ENCODE measurements around the gene CNN3. TPM values are rescaled to one million over a fixed set of nuclear protein-coding genes. Genes with fewer than 3 reads are reported as not detected.

CNN3 gene
- total RNA-seq, 2 experiments from 2014 or later, result 1.1 to 1.4 TPM

- intact Hi-C loops (cut with DNase I, micrococcal nuclease), result no loop called here
- no peaks in the 10 kb centered on the region for H3K36me3 ChIP-seq (ENCODE audit: insufficient read depth, low read length)
- H3K4me1 ChIP-seq (ENCODE audit: insufficient read depth, low read length), result no peaks in the 10 kb centered on the region
- H3K27me3 Mint-ChIP-seq, result no peaks in the 10 kb centered on the region
- ChIA-PET CTCF (no interaction called here), POLR2A (no interaction called here)
- no peak overlapping the region for H3K4me3 Mint-ChIP-seq
- H3K36me3 Mint-ChIP-seq (ENCODE audit: low read depth), result no peaks in the 10 kb centered on the region
- H3K4me1 Mint-ChIP-seq (ENCODE audit: low read depth), result no peaks in the 10 kb centered on the region
- peaks cover 0 to 4% of the 10 kb centered on the region in 2 experiments for H3K9me3 ChIP-seq (ENCODE audit: control insufficient read depth in 1 of 2, insufficient read depth in 1 of 2, low read length in 2 of 2)
- no peak overlapping the region for H3K27ac ChIP-seq (ENCODE audit: low read depth in 1 of 2, low read length in 2 of 2)
- H3K4me3 ChIP-seq (ENCODE audit: low read length), result no peak overlapping the region
- TF ChIP-seq CTCF (IDR thresholded peaks at IDR 0.05), result no peak
- DNase-seq, result no peak
- no peak overlapping the region for H3K27ac Mint-ChIP-seq
- no peaks in the 10 kb centered on the region for H3K9me3 Mint-ChIP-seq
- ATAC-seq (ENCODE audit: poor library complexity), result no peak
- no peaks in the 10 kb centered on the region for H3K27me3 ChIP-seq (ENCODE audit: control insufficient read depth in 1 of 2, insufficient read depth in 2 of 2, low read length in 2 of 2)
Observed at GRCh38 chr1:94899756-94900155, 27.2 kb downstream of the CNN3 start.

- Histone ChIP-seq H3K36me3 (ENCODE audit: insufficient read depth, low read length) (no peaks in the 10 kb centered on the region), H3K9me3 (ENCODE audit: control insufficient read depth in 1 of 2, insufficient read depth in 1 of 2, low read length in 2 of 2) (peaks cover 0 to 4% of the 10 kb centered on the region in 2 experiments), H3K4me3 (ENCODE audit: low read length) (no peak overlapping the region), H3K4me1 (ENCODE audit: insufficient read depth, low read length) (no peaks in the 10 kb centered on the region), H3K27me3 (ENCODE audit: control insufficient read depth in 1 of 2, insufficient read depth in 2 of 2, low read length in 2 of 2) (no peaks in the 10 kb centered on the region), H3K27ac (ENCODE audit: low read depth in 1 of 2, low read length in 2 of 2) (no peak overlapping the region)
- no peak overlapping the region for H3K4me3 Mint-ChIP-seq
- ChIA-PET CTCF (interaction anchor here (1.6 kb wide), 1 partner anchor 45 kb away, joined by 3 read pairs; no protein-coding TSS in a partner anchor), POLR2A (no interaction called here)
- no peaks in the 10 kb centered on the region for H3K36me3 Mint-ChIP-seq (ENCODE audit: low read depth)
- DNase-seq, result no peak
- H3K9me3 Mint-ChIP-seq, result no peaks in the 10 kb centered on the region
- TF ChIP-seq CTCF (IDR thresholded peaks at IDR 0.05), result no peak
- ATAC-seq (ENCODE audit: poor library complexity), result no peak
- no peak overlapping the region for H3K27ac Mint-ChIP-seq
- H3K4me1 Mint-ChIP-seq (ENCODE audit: low read depth), result no peaks in the 10 kb centered on the region
- H3K27me3 Mint-ChIP-seq, result no peaks in the 10 kb centered on the region
- intact Hi-C loops (cut with DNase I, micrococcal nuclease), result no loop called here
Observed at GRCh38 chr1:94898491-94899385, 28.2 kb downstream of the CNN3 start.

GRCh38 chr1:94895518-94895917 is 31.4 kb downstream of the CNN3 start:
- Mint-ChIP-seq H3K4me1 (ENCODE audit: low read depth) (no peaks in the 10 kb centered on the region), H3K9me3 (no peaks in the 10 kb centered on the region), H3K27ac (no peak overlapping the region), H3K27me3 (no peaks in the 10 kb centered on the region), H3K4me3 (no peak overlapping the region), H3K36me3 (ENCODE audit: low read depth) (no peaks in the 10 kb centered on the region)
- intact Hi-C loops (cut with DNase I, micrococcal nuclease), result no loop called here
- TF ChIP-seq CTCF (IDR thresholded peaks at IDR 0.05), result no peak
- H3K9me3 ChIP-seq (ENCODE audit: control insufficient read depth in 1 of 2, insufficient read depth in 1 of 2, low read length in 2 of 2), result peaks cover 0 to 4% of the 10 kb centered on the region in 2 experiments
- H3K4me1 ChIP-seq (ENCODE audit: insufficient read depth, low read length), result no peaks in the 10 kb centered on the region
- no peak for DNase-seq
- no peaks in the 10 kb centered on the region for H3K36me3 ChIP-seq (ENCODE audit: insufficient read depth, low read length)
- CTCF ChIA-PET, result no interaction called here
- no peak for ATAC-seq (ENCODE audit: poor library complexity)
- no peak overlapping the region for H3K4me3 ChIP-seq (ENCODE audit: low read length)
- POLR2A ChIA-PET, result no interaction called here
- H3K27ac ChIP-seq (ENCODE audit: low read depth in 1 of 2, low read length in 2 of 2), result no peak overlapping the region
- H3K27me3 ChIP-seq (ENCODE audit: control insufficient read depth in 1 of 2, insufficient read depth in 2 of 2, low read length in 2 of 2), result no peaks in the 10 kb centered on the region
